ENCODE measurements around the gene FURIN.
"Not testable (repeated sequence)": the region's sequence is repeated elsewhere in the genome, so short reads cannot be mapped to it uniquely, and the experiment has no call there.

Gene FURIN

DNA sequence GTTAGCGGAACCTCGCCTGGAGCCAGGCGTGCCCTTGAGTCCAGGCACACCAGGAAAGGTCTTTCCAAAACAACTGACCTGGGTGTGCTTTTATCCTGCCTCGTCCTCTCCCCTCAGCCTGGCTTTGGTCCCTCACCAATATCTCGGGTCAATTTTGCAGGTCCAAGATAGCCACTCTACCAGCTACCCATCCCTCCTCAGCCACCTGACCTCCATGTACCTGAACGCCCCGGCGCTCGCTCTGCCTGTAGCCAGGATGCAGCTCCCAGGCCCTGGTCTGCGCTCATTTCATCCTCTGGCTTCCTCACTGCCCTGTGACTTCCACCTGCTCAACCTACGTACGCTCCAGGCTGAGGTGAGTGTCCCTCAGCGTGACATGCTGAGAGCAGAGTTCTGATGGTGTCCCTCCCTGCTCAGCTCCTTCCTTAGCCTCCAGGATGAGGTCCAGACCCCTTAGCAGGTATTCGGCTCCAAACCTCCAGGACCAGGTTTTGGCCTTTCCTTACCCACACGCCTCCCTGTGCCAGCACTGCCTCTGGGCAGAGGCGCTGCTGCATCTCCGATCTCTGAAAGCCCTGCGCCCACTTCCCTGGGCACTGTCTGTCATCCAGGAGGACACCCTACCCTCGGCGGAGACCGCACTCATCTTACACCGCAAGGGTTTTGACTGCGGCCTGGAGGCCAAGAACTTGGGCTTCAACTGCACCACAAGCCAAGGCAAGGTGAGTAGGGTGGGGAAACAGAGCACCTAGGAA, 49.8 kb downstream of the FURIN start:
- no peak for DNase-seq

DNA sequence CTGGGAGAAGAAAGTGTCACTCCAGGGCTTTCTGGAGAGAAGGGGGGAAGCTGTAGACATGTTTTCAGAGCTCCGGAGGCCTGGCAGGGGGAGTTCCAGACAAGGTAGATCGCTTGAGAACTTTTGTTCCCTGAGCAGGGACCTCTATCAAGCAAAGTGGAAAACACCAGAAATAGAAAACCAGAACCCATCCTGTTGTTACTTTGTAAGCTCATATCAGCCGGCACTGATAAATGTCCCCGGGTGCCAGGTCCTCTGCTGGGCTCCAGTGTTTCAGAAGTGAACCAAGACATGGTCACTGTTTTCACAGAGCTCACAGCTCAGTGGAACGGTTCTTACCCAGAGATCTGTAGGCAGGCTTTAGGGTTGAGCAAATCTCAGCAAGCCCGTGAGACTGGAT, 50.4 kb downstream of the FURIN start:
- DNase-seq: no peak

DNA sequence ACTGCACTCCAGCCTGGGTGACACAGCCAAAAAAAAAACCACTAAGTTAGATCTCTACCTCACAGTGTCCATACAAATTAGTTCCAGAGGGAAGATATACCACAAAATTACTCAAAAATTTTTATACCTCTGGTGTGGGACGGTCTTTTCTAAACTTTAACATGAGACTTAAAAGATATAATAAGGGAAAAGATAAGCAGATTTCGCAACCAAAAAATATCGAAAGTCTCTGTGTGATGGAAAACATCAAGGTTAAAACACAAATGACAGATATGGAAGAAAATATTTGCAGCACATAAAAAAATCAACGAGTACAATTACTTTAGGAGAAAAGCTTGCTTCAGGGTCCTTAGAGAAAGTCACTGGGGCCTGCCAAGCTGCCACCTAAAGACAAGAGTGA, 53.5 kb downstream of the FURIN start:
- no peak for DNase-seq

DNA sequence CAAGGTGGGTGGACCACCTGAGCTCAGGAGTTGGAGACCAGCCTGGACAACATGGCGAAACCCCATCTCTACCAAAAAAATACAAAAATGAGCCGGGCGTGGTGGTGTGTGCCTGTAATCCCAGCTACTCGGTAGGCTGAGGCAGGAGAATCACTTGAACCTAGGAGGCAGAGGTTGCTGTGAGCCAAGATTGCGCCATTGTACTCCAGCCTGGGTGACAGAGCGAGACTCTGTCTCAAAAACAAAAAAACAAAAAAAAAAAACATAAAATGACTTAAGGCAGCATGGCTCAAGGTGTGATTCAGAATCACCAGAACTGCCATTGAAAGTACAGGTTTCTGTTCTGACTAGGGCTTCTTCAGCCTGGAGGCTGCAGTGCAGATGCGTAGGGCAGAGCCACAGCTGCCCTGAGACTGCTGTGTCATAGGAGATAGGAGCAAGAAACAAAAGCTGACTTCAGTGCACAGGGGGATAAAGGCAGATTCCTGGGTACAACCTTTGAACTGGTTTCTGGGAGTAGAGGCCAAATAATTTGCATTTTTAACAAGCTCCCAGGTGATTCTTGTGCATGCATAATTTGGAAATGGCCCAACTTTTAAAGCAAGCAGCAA, 54.4 kb downstream of the FURIN start:
- not testable (repeated sequence) for DNase-seq

DNA sequence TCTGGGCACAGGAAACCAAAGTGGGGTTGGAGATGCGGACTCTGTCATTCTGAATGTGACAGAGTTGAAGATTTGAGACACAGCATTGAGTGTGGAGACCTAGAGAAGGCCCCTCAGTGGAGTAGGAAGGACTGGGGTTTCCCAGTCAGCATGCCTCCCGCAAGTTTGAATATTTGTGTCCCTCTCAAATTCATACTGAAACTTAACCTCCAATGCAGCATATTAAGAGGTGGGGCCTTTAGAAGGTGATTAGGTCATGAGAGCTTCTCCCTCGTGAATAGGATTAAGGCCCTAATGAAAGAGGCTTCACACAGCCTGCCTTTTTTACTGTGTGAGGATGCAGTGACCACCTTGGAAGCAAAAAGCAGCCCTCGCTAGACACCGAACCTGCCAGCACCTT, 56.0 kb downstream of the FURIN start:
- no peak for DNase-seq

DNA sequence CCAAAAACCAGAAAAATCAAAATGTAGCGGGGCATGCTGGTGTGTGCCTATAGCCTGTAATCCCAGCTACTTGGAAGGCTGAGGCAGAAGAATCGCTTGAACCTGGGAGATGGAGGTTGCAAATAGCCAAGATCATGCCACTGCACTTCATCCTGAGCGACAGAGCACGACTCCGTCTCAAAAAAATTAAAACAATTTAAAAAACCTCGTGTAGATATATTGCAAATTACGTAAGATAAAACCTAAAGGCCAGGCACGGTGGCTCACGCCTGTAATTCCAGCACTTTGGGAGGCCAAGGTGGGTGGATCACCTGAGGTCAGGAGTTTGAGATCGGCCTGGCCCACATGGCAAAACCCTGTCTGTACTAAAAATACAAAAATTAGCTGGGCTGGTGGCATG, 58.4 kb downstream of the FURIN start:
- not testable (repeated sequence) for DNase-seq

DNA sequence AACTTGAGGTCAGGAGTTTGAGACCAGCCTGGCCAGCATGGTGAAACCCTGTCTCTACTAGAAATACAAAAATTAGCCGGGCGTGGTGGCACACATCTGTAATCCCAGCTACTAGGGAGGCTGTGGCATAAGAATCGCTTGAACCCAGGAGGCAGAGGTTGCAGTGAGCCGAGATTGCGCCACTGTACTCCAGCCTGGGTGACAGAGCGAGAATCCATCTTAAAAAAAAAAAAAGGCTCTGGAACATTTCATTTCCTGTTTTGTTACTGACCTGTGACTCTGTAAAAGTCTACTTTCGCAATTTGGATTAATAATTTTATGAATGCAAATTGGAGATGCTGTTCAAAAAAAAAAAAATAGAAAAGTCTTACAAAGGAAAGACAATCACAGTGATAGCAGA, 59.7 kb downstream of the FURIN start:
- DNase-seq: not testable (repeated sequence)

DNA sequence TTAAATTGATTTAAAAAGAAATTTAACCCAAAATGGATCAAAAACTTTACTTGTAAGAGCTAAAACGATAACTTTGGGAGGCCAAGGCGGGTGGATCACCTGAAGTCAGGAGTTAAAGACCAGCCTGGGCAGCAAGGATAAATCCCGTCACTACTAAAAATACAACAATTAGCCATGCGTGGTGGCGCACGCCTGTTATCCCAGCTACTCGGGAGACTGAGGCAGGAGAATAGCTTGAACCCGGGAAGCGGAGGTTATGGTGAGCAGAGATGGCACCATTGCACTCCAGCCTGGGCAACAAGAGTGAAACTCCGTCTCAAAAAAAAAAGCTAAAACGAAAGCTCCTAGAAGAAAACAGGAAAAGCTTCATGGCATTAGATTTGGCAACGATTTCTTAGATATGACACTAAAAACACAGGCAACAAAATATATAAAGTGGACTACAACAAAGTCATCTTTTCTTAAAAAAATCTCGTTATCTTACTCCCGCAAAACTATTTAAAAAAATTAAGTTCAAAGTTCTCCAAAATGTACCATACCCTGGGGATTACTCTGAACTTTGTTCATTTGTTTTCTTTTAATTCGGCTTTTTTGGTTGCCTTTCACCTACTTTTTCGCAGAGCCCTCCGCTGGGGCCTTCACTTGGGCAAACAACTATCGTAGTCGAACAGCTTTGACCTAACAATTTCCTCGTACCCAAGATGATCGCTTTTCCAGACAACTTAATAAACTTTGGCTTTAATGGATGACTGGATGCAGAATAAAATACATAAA, 61.0 kb downstream of the FURIN start:
- no peak for DNase-seq

DNA sequence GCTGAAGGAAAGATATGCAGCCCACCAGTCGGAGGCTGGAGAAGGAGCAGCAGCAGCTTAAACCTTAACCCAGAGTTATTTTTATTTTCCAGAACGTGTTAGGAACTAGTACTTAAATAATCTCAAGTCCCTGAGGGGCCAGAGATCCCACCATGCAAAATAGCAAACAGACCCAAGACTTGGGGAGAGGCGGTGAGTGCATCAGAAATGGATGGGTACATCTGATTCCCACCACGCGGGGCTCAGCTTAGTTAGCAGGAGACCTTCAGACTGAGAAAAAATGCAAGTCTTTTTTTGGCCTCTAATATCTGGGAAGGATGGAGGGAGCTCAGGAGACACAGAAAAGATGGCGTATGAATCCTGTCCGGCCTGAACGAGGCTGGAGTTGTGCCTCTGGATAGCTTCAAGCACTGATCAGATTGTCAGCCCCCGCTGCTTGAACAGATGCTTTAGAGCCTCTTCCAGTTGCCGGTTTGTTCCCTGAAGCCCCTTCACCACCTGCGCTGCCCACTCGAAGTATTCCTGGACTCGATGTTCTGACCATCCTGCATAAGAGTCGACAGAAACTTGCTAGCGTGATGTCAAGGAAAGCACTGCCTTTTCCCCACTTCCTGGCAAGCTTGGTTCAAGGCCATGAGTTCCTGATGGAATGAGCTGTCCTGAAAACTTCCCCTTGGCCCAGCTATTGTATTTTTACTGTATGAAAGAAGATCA, 62.6 kb downstream of the FURIN start:
- peak in 1 of 2 donors; percentile 4 for DNase-seq

DNA sequence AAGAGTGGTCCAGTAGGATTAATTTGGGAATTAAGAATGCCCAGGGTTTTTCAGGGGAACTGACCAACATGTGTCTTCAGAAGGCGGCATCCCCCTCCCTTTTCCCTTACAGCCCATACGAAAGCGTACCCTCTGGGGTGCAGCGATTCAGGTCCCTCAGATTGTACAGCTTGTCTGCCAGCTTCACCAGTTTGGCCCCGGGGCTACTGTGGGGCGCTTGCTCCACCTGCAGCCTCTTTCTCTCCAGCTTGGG, 63.1 kb downstream of the FURIN start:
- no peak for DNase-seq

DNA sequence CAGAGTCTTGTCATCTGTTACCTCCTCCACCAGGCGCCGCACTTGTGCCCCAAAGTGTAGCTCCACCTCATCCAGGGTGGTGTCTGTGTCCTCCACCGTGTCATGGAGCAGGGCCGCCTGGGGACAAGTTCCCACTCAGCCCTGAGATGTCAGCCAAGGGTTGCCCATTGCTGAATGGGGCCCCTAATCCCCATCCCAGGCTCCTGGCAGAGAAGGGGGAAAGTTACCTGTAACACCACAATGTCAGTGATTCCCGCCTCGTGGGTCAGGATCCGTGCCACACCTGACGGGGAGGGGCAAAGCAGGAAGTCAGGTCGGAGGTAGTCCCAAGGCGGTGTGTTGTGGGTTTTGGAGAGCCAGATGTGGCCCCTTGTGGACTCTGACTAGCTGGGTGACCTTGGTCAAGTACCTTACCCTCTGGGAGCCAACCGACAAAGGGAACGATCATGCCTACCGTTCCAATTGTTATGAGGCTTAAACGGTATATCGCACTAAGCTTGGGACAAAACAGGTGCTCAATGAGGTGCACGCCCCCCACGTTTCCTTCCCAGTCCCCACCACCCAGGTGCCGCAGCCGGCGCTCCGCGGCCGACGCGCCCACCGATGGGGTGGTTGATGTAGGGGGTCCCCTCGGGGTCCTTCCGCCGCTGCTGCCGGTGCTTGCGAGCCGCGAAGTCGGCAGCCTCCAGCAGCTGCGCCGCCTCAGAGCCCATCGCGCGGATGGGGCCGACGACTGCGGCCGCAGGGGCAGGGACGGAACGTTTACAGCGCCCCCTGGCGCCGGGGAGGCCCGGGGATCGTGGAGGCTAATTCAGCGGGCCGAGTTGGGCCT, 63.7 kb downstream of the FURIN start, which contains the start of gene HDDC3:
Gene HDDC3, minus strand, starts transcription at position 722 of the 832 bp plus-strand sequence. Its CDS starts 9 bp downstream, at position 713.
- DNase-seq: peak; percentile 88 to 89

DNA sequence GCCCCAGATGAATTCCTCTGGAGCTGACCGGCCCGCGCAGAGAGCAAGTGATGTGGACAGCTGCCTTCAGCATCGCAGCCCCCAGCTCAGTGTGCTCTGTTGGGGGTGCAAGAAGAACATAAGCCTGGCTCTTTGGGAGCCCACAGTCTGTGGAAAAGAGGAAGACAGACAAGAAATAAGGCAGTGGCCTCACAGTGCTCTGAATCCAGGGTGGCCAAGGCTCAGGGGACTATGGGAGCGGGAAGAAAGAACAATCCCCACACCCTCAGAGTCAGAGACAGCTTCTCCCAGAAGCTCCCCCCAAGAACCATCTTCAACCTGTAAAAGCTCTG, 64.2 kb downstream of the FURIN start:
- DNase-seq: no peak

Data from CD4-positive, alpha-beta T cell treated with Interleukin-4 for 1 hour (primary cell).